Stomach smooth muscle (tissue), 2 donors: ENCODE measurements around the gene ZNF649.

ENCODE experiments used
- H3K27ac ChIP-seq: one replicate; pipeline ENCODE4 v1.7.0; 2013; ENCODE audit warnings: mild to moderate bottlenecking, low read length, inconsistent platforms
- H3K27me3 ChIP-seq, 2 donors: one replicate each; pipeline ENCODE4 v1.7.0; 2013; ENCODE audit warnings: low read length in 2 of 2; ENCODE audit not compliant: insufficient read depth in 2 of 2, control insufficient read depth in 1 of 2
- H3K36me3 ChIP-seq, 2 donors: one replicate each; pipeline ENCODE4 v1.7.0; 2013; ENCODE audit warnings: low read length in 2 of 2; ENCODE audit not compliant: control insufficient read depth in 2 of 2, insufficient read depth in 2 of 2
- H3K4me1 ChIP-seq: one replicate; pipeline ENCODE4 v1.7.0; 2013; ENCODE audit warnings: low read length; ENCODE audit not compliant: control insufficient read depth, insufficient read depth
- H3K4me3 ChIP-seq, 2 donors: one replicate each; pipeline ENCODE4 v1.7.0; 2013; ENCODE audit warnings: low read length in 2 of 2
- H3K9ac ChIP-seq, 2 donors: one replicate each; pipeline ENCODE4 v1.7.0; 2013; ENCODE audit warnings: low read length in 2 of 2, mild to moderate bottlenecking in 1 of 2
- H3K9me3 ChIP-seq, 2 donors: one replicate each; pipeline ENCODE4 v1.7.0; 2013; ENCODE audit warnings: low read length in 2 of 2; ENCODE audit not compliant: control insufficient read depth in 2 of 2
- donor health status: healthy.
- donor health status: Pancreatic carcinoma.

The ZNF649 gene

DNA sequence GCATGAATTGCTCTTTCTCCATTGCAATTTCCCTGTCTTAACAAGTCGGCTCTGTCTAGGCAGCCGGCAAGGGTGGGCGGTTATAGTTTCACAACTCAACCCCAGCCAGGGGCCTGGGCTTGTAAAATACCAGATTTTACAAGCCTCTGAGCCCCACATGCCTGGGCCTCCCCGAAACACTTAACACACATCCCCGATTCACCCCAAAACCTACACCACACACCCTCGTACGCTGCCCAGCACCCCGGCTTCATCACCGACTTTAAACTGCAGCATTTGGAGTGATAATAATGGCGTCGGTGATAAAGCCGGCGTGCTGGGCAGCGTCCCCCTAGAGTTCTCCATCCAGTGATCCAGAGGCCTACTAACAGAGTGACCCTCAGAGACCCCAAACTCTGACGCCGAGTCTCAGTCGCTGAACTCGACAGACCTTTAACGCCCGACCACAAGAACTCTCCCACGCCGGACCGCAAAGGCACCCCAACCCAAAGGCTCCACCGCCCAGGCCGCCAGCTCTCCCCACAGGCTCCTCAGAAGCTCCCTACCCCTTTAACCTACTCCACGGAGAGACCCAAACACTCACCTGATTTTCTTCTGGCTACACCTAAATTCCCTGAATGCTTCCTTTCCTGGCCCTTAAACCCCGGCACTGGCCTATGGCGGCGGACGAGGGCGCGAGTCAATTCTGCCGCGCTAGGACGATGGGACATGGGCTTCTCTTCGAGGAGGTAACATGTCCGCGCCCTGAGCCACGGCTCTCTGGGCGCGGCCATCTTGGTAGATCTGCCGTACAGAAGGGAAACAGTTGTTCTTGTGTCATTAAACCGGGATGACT lies at the start of gene ZNF649:
Gene ZNF649, minus strand, starts transcription at position 687 of the 835 bp plus-strand sequence. CDS start 4,910 bp downstream, outside the sequence.
- Histone ChIP-seq H3K9ac (peak within 1 kb of the TSS; percentile 88 to 94), H3K4me1 (peaks cover 11% of the 10 kb centered on the region)

DNA sequence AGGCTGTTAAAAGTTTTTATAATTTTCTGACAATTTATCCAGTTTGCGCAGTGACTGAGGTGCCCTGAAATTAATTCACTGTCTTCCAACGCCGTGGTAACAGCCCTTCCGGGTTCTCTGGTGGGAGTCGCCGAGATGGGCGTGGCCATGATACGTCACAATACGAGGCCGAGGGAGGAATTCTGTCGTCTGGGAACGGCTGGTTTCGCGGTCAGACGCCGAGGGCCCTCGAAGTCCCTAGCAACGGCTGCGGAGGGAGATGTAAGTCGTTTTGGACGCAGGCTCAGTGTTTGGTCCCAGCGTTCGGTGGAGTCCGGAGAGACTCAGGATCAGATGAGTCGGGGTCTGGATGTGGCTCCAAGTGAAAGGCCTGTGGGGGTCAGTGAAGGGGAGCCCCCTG lies 44.2 kb upstream of the ZNF649 start:
- Histone ChIP-seq H3K27ac (no peak overlapping the region), H3K9me3 (peaks cover 31 to 53% of the 10 kb centered on the region in 2 donors), H3K4me3 (peak overlapping the region in 1 of 2 donors; percentile 44), H3K4me1 (no peaks in the 10 kb centered on the region), H3K27me3 (no peaks in the 10 kb centered on the region), H3K36me3 (peaks cover 16 to 17% of the 10 kb centered on the region in 2 donors), H3K9ac (no peak overlapping the region)

More for the DNA sequence above, at the start of gene ZNF649:
- Histone ChIP-seq H3K27me3 (no peaks in the 10 kb centered on the region), H3K36me3 (peaks cover 7 to 11% of the 10 kb centered on the region in 2 donors), H3K4me3 (peak within 1 kb of the TSS; percentile 75 to 97), H3K9me3 (peaks cover 4 to 13% of the 10 kb centered on the region in 2 donors), H3K27ac (peak within 1 kb of the TSS; percentile 74)

GRCh38 chr19:51946602-51947001 lies 41.8 kb upstream of the ZNF649 start:
- Histone ChIP-seq H3K4me1 (no peaks in the 10 kb centered on the region), H3K9ac (no peak overlapping the region), H3K9me3 (peaks cover 48 to 73% of the 10 kb centered on the region in 2 donors), H3K27ac (no peak overlapping the region), H3K27me3 (no peaks in the 10 kb centered on the region), H3K36me3 (peaks cover 39 to 41% of the 10 kb centered on the region in 2 donors), H3K4me3 (no peak overlapping the region)

- peaks cover 56 to 75% of the 10 kb centered on the region in 2 donors for H3K9me3 ChIP-seq
- no peak overlapping the region for H3K27ac ChIP-seq
- no peaks in the 10 kb centered on the region for H3K4me1 ChIP-seq
- no peaks in the 10 kb centered on the region for H3K27me3 ChIP-seq
- peak overlapping the region in 1 of 2 donors; percentile 41 for H3K4me3 ChIP-seq
- H3K36me3 ChIP-seq: peaks cover 52 to 56% of the 10 kb centered on the region in 2 donors
- no peak overlapping the region for H3K9ac ChIP-seq
Measured at GRCh38 chr19:51944798-51945552, 40.2 kb upstream of the ZNF649 start.

GRCh38 chr19:51938936-51939335 lies 34.1 kb upstream of the ZNF649 start:
- H3K9ac ChIP-seq: no peak overlapping the region
- H3K4me1 ChIP-seq: no peaks in the 10 kb centered on the region
- H3K36me3 ChIP-seq: peaks cover 62 to 68% of the 10 kb centered on the region in 2 donors
- peaks cover 31 to 47% of the 10 kb centered on the region in 2 donors for H3K9me3 ChIP-seq
- H3K4me3 ChIP-seq: no peak overlapping the region
- no peaks in the 10 kb centered on the region for H3K27me3 ChIP-seq
- no peak overlapping the region for H3K27ac ChIP-seq

GRCh38 chr19:51931921-51932320 lies 27.1 kb upstream of the ZNF649 start:
- Histone ChIP-seq H3K9ac (no peak overlapping the region), H3K36me3 (peaks cover 20 to 29% of the 10 kb centered on the region in 2 donors), H3K27me3 (no peaks in the 10 kb centered on the region), H3K4me1 (peaks cover 10% of the 10 kb centered on the region), H3K4me3 (no peak overlapping the region), H3K9me3 (peaks cover 5 to 19% of the 10 kb centered on the region in 2 donors), H3K27ac (no peak overlapping the region)

DNA sequence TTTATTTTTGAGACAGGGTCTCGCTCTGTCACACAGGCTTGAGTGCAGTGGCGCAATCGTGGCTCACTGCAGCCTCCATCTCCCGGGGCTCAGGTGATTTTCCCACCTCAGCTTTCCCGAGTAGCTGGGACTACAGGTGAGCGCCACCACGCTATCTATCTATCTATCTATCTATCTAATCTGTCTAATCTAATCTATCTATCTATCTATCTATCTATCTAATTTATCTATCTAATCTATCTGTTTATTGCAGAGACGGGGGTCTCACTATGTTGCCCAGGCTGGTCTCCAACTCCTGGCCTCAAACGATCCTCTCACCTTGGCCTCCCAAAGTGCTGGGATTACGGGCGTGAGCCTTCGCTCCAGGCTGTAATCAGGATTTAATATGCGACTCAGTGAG lies 23.0 kb upstream of the ZNF649 start:
- Histone ChIP-seq H3K27ac (peak overlapping the region; percentile 84), H3K9me3 (peaks cover 10 to 13% of the 10 kb centered on the region in 2 donors), H3K4me1 (peaks cover 14% of the 10 kb centered on the region), H3K9ac (peak overlapping the region; percentile 90 to 93), H3K27me3 (no peaks in the 10 kb centered on the region), H3K4me3 (peak overlapping the region; percentile 97), H3K36me3 (peaks cover 2 to 5% of the 10 kb centered on the region in 2 donors)

- no peaks in the 10 kb centered on the region for H3K27me3 ChIP-seq
- peaks cover 0 to 3% of the 10 kb centered on the region in 2 donors for H3K36me3 ChIP-seq
- peak within 1 kb of the TSS; percentile 90 to 93 for H3K9ac ChIP-seq
- H3K4me1 ChIP-seq: peaks cover 14% of the 10 kb centered on the region
- H3K27ac ChIP-seq: peak within 1 kb of the TSS; percentile 84
- H3K9me3 ChIP-seq: peaks cover 15 to 16% of the 10 kb centered on the region in 2 donors
- H3K4me3 ChIP-seq: peak within 1 kb of the TSS; percentile 97
Measured at GRCh38 chr19:51926784-51927741, 22.2 kb upstream of the ZNF649 start, which contains the start of gene ZNF613. ZNF613 (plus strand) TSS chr19:51927472; CDS start chr19:51936221, 8,749 bp downstream.

GRCh38 chr19:51926426-51926783 lies 21.6 kb upstream of the ZNF649 start:
- Histone ChIP-seq H3K9ac (peak overlapping the region; percentile 90 to 93), H3K9me3 (peaks cover 17 to 23% of the 10 kb centered on the region in 2 donors), H3K36me3 (peaks cover 0 to 3% of the 10 kb centered on the region in 2 donors), H3K27ac (peak overlapping the region; percentile 84), H3K4me3 (peak overlapping the region; percentile 97), H3K27me3 (no peaks in the 10 kb centered on the region), H3K4me1 (peaks cover 14% of the 10 kb centered on the region)

DNA sequence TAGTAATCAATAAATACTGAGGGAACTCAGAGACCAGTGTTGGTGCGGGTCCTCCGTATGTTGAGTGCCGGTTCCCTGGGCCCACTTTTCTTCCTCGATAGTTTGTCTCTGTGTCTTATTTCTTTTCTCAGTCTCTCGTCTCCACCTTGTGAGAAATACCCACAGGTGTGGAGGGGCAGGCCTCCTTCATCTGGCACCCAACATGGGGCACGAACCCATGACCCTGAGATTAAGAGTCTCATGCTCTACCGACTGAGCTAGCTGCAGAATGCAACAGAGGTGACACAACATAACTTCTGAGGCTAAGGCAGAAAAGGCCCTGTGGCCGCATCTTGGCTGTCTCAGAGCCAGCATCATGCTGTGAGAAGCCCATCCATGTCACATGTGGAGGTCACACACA lies 17.1 kb upstream of the ZNF649 start:
- H3K9me3 ChIP-seq: peaks cover 35 to 41% of the 10 kb centered on the region in 2 donors

More for the DNA sequence above, 17.1 kb upstream of the ZNF649 start:
- no peaks in the 10 kb centered on the region for H3K27me3 ChIP-seq
- H3K4me3 ChIP-seq: peak overlapping the region in 1 of 2 donors; percentile 15
- no peaks in the 10 kb centered on the region for H3K36me3 ChIP-seq
- H3K4me1 ChIP-seq: peaks cover 4% of the 10 kb centered on the region
- no peak overlapping the region for H3K27ac ChIP-seq
- no peak overlapping the region for H3K9ac ChIP-seq
